Adrenal gland (tissue), 12 donors: ENCODE results near the gene PDE6B. TPM values are rescaled to one million over a fixed set of nuclear protein-coding genes. Genes with fewer than 3 reads are reported as not detected.

Source experiments
- DNase-seq, 7 donors: peaks; one replicate each; pipeline ENCODE4 v3.0.0-alpha.2; 2019 to 2020
- H3K27ac ChIP-seq, 5 donors: fragments of 200-600 bp; sonication (generic) in 4 of 5; 1 replicate in 3 of 5; 2 replicates in 2 of 5; pipeline versions ENCODE4 v1.5.1 to v1.8.0; 2016 to 2020; ENCODE audit warnings: mild to moderate bottlenecking in 1 of 5
- H3K27me3 ChIP-seq: fragments of 200-600 bp; 2 replicates; pipeline ENCODE4 v1.8.0; 2021
- H3K36me3 ChIP-seq, 2 donors: fragments of 200-600 bp; replicated peaks in 1 of 2; 1 replicate in 1 of 2; 2 replicates in 1 of 2; pipeline versions ENCODE4 v1.5.1 to v1.8.0; 2018 to 2022
- H3K4me1 ChIP-seq, 2 donors: fragments of 200-600 bp; replicated peaks in 1 of 2; 1 replicate in 1 of 2; 2 replicates in 1 of 2; pipeline versions ENCODE4 v1.5.1 to v1.8.0; 2018 to 2021
- H3K4me3 ChIP-seq, 4 donors: fragments of 200-600 bp; sonication (generic) in 3 of 4; one replicate each; pipeline ENCODE4 v1.5.1; 2016 to 2018
- H3K9me3 ChIP-seq, 3 donors: fragments of 200-600 bp; sonication (generic) in 1 of 3; replicated peaks in 1 of 3; 1 replicate in 2 of 3; 2 replicates in 1 of 3; pipeline versions ENCODE4 v1.5.1 to v1.8.0; 2016 to 2021
- CTCF ChIP-seq, 6 experiments: fragments of 450-650 bp in 4 of 6; fragments of 200-600 bp in 2 of 6; sonication (generic) in 1 of 6; IDR thresholded peaks; 1 replicate in 5 of 6; 2 replicates in 1 of 6; pipeline versions ENCODE4 v1.5.1 to v1.8.0; 2016 to 2021; ENCODE audit warnings: antibody characterized with exemption in 6 of 6, mild to moderate bottlenecking in 2 of 6, moderate library complexity in 1 of 6
- POLR2A ChIP-seq, 2 donors: fragments of 450-650 bp; IDR thresholded peaks; one replicate each; pipeline ENCODE4 v1.6.1; 2017; ENCODE audit warnings: antibody characterized with exemption in 2 of 2, mild to moderate bottlenecking in 2 of 2, moderate library complexity in 1 of 2
- WGBS, 4 donors: extraction: QIAGEN DNeasy Blood & Tissue Kit in 2 of 4; methylation state at CpG; one replicate each; pipeline versions ENCODE4 v1.1.5 to v1.1.7; 2013 to 2017; 5-methylcytosine and 5-hydroxymethylcytosine counted together
- intact Hi-C, 2 donors: fragments of 100-400 bp; cut with DNase I; formaldehyde crosslinking; loops; one replicate each; pipeline versions ENCODE4 v1.14.1 to v1.15.0; 2022 to 2023
- polyA plus RNA-seq, 3 donors: library from polyadenylated mRNA; stranded (reverse); fragments of 200-250 nt in 2 of 3; fragments of 350-450 nt in 1 of 3; fragmentation: Illumina TruSeq in 1 of 3; extraction: RNeasy Lipid Tissue Mini Kit (QIAGEN cat#74804) in 1 of 3; gene quantifications; one replicate each; pipeline ENCODE4 v1.2.3, GENCODE V29; 2013 to 2014
- total RNA-seq, 9 donors: library from RNA; depleted of rRNA in 4 of 9; stranded (reverse); fragments of >200 nt in 4 of 9; fragments of 120-200 nt in 1 of 9; fragmentation: NEBNext Ultra II Directional in 1 of 9; extraction: Animal tissue kit (Norgen Biotek cat#: 25700) in 1 of 9; gene quantifications; one replicate each; pipeline versions ENCODE4 v1.1.0 to v1.2.4, GENCODE V29; 2013 to 2023
- donor health status: healthy with polysubstance abuse.
- donor health status: Bipolar disorder and iron deficiency.
- donor health status: DM: yes; HTN: yes; CAD: no.
- donor health status: DM: no; HTN: no; CAD: no.
- donor health status: DM: no; HTN: no; CAD: no.
- donor health status: DM: yes; HTN: yes; CAD: no.

The PDE6B gene
- total and polyA plus RNA-seq, 12 donors = 0.68 to 26.6 (median 1.9) TPM; not detected in 2

GRCh38 chr4:632196-632790 lies 6.9 kb downstream of the PDE6B start:
- peaks cover 6% of the 10 kb centered on the region for H3K27me3 ChIP-seq
- TF ChIP-seq CTCF (IDR thresholded peaks at IDR 0.05) (no peak), POLR2A (IDR thresholded peaks at IDR 0.05) (no peak)
- H3K4me3 ChIP-seq = no peak overlapping the region
- WGBS, 4 donors = 83 to 87% (median 85%) methylated on average over 8 to 16 of the region's 16 CpGs
- intact Hi-C loops = no loop called here
- no peak for DNase-seq
- no peaks in the 10 kb centered on the region for H3K4me1 ChIP-seq
- H3K27ac ChIP-seq = no peak overlapping the region
- H3K9me3 ChIP-seq = no peaks in the 10 kb centered on the region
- H3K36me3 ChIP-seq = no peaks in the 10 kb centered on the region

- TF ChIP-seq CTCF (IDR thresholded peaks at IDR 0.05) = no peak
- no peak for TF ChIP-seq POLR2A (IDR thresholded peaks at IDR 0.05)
- Histone ChIP-seq H3K27ac (no peak overlapping the region), H3K36me3 (no peaks in the 10 kb centered on the region), H3K4me3 (no peak overlapping the region), H3K4me1 (no peaks in the 10 kb centered on the region), H3K9me3 (no peaks in the 10 kb centered on the region), H3K27me3 (peaks cover 9% of the 10 kb centered on the region)
- no peak for DNase-seq
- 78 to 88% (median 86%) methylated on average over 4 to 6 of the region's 6 CpGs for WGBS, 4 donors
- intact Hi-C loops = no loop called here
These were observed 7.6 kb downstream of the PDE6B start for GRCh38 chr4:632926-633325.

GRCh38 chr4:633406-633805 lies 8.0 kb downstream of the PDE6B start:
- WGBS, 4 donors = 45 to 70% (median 54%) methylated on average over 2 to 9 of the region's 9 CpGs
- DNase-seq = no peak
- no peaks in the 10 kb centered on the region for H3K4me1 ChIP-seq
- H3K27ac ChIP-seq = no peak overlapping the region
- no peak for TF ChIP-seq CTCF (IDR thresholded peaks at IDR 0.05)
- TF ChIP-seq POLR2A (IDR thresholded peaks at IDR 0.05) = no peak
- no peak overlapping the region for H3K4me3 ChIP-seq
- peaks cover 9% of the 10 kb centered on the region for H3K27me3 ChIP-seq
- no peaks in the 10 kb centered on the region for H3K36me3 ChIP-seq
- intact Hi-C loops = no loop called here
- no peaks in the 10 kb centered on the region for H3K9me3 ChIP-seq

- H3K4me3 ChIP-seq = no peak overlapping the region
- H3K4me1 ChIP-seq = no peaks in the 10 kb centered on the region
- no peaks in the 10 kb centered on the region for H3K36me3 ChIP-seq
- intact Hi-C loops = no loop called here
- no peak for DNase-seq
- H3K9me3 ChIP-seq = no peaks in the 10 kb centered on the region
- H3K27ac ChIP-seq = no peak overlapping the region
- TF ChIP-seq POLR2A (IDR thresholded peaks at IDR 0.05) = no peak
- no peak for TF ChIP-seq CTCF (IDR thresholded peaks at IDR 0.05)
- WGBS, 4 donors = 54 to 87% (median 76%) methylated on average over 5 to 15 of the region's 15 CpGs
- H3K27me3 ChIP-seq = peaks cover 9% of the 10 kb centered on the region
These were observed 8.7 kb downstream of the PDE6B start for GRCh38 chr4:633976-634598.
